ENCODE results near the gene MECP2.
"Not testable (repeated sequence)": the region's sequence is repeated elsewhere in the genome, so short reads cannot be mapped to it uniquely, and the experiment has no call there.

MECP2 gene

DNA sequence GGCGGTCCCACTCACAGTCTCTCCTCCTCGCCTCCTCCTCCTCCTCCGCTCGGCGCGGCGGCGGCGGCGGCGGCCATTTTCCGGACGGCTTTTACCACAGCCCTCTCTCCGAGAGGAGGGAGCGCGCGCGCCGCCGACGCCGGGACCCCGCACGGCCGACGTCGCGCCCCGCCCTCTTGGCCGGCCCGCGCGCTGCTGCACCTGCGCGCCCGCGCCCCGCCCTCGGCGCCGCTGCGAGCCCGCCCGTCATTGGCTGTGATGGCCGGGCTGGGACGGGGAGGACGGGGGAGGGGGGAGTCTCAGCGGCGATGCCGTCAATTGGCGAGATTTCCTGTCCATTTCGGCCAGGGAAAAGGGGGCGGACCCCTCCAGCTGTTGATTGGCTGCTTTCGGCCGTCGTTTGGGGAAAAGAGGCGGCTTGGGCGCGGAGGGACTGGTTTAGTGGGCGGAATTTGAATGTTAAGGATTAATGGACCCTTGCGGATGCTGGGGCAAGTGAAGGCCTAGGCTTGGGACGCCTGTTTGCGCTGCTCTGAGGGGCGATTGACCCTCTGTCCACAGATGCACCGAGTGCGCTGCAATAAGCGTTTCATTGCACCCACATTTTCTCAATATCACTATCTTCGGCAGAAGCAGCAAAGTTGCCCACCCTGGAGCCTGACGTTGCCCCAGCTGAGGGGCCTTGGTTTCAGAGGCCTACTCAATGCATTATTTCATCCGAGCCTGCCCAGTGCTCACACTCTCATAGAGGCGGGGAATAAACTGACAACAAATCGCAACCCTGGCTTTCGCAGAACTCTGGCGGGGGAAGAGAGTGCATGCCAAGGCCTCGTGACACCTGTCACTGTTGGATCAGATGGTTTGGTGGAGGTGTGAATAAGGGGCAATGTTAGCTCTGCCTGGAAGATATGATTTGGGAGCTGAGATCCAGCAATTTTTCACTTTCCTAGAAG lies at the start of gene MECP2:
Gene MECP2, minus strand, starts transcription at position 129 of the 953 bp plus-strand sequence.
- Histone ChIP-seq H3K4me2 (ENCODE audit: low read length) (peak within 1 kb of the TSS; percentile 88), H3K27ac (ENCODE audit: low read length) (peak within 1 kb of the TSS; percentile 60), H3K79me2 (ENCODE audit: low read length) (peaks cover 43% of the 10 kb centered on the region), H3K9me3 (ENCODE audit: insufficient read depth, low read length) (no peaks in the 10 kb centered on the region), H3K36me3 (replicated peaks; ENCODE audit: low read depth, low read length) (peaks cover 6% of the 10 kb centered on the region), H4K20me1 (ENCODE audit: insufficient read depth, low read length) (peaks cover 36% of the 10 kb centered on the region), H3K9ac (ENCODE audit: low read length) (peak within 1 kb of the TSS; percentile 91), H3K27me3 (ENCODE audit: low read depth, low read length) (0 out of 2 replicates have a peak, but pooled peaks cover 3% of the 10 kb centered on the region), H3K4me1 (ENCODE audit: low read length) (peaks cover 19% of the 10 kb centered on the region), H2AFZ (ENCODE audit: low read depth, low read length) (peak within 1 kb of the TSS; percentile 79), H3K4me3 (ENCODE audit: low read length) (peak within 1 kb of the TSS; percentile 99)
- TF ChIP-seq, protein P1, sequence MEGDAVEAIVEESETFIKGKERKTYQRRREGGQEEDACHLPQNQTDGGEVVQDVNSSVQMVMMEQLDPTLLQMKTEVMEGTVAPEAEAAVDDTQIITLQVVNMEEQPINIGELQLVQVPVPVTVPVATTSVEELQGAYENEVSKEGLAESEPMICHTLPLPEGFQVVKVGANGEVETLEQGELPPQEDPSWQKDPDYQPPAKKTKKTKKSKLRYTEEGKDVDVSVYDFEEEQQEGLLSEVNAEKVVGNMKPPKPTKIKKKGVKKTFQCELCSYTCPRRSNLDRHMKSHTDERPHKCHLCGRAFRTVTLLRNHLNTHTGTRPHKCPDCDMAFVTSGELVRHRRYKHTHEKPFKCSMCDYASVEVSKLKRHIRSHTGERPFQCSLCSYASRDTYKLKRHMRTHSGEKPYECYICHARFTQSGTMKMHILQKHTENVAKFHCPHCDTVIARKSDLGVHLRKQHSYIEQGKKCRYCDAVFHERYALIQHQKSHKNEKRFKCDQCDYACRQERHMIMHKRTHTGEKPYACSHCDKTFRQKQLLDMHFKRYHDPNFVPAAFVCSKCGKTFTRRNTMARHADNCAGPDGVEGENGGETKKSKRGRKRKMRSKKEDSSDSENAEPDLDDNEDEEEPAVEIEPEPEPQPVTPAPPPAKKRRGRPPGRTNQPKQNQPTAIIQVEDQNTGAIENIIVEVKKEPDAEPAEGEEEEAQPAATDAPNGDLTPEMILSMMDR (IDR thresholded peaks at IDR 0.05; ENCODE audit: low read depth, low read length), result no peak
- no peak for TF ChIP-seq EZH2phosphoT487 (IDR thresholded peaks at IDR 0.05; ENCODE audit: low read depth)

DNA sequence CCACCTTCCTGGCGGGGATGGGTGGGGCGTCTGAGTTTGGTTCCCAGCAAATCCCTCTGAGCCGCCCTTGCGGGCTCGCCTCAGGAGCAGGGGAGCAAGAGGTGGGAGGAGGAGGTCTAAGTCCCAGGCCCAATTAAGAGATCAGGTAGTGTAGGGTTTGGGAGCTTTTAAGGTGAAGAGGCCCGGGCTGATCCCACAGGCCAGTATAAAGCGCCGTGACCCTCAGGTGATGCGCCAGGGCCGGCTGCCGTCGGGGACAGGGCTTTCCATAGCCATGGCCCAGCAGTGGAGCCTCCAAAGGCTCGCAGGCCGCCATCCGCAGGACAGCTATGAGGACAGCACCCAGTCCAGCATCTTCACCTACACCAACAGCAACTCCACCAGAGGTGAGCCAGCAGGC lies 46.5 kb upstream of the MECP2 start, which contains the start of gene OPN1LW:
Gene OPN1LW, plus strand, starts transcription at position 234 of the 400 bp plus-strand sequence. Its CDS starts 41 bp downstream, at position 275.
- H3K36me3 ChIP-seq (replicated peaks; ENCODE audit: low read depth, low read length); H3K79me2 ChIP-seq (ENCODE audit: low read length); H3K9me3 ChIP-seq (ENCODE audit: insufficient read depth, low read length); H3K27ac ChIP-seq (ENCODE audit: low read length); H3K4me1 ChIP-seq (ENCODE audit: low read length); H3K9ac ChIP-seq (ENCODE audit: low read length); H3K4me2 ChIP-seq (ENCODE audit: low read length); H3K4me3 ChIP-seq (ENCODE audit: low read length); H4K20me1 ChIP-seq (ENCODE audit: insufficient read depth, low read length); H2AFZ ChIP-seq (ENCODE audit: low read depth, low read length); H3K27me3 ChIP-seq (ENCODE audit: low read depth, low read length): not testable (repeated sequence)

DNA sequence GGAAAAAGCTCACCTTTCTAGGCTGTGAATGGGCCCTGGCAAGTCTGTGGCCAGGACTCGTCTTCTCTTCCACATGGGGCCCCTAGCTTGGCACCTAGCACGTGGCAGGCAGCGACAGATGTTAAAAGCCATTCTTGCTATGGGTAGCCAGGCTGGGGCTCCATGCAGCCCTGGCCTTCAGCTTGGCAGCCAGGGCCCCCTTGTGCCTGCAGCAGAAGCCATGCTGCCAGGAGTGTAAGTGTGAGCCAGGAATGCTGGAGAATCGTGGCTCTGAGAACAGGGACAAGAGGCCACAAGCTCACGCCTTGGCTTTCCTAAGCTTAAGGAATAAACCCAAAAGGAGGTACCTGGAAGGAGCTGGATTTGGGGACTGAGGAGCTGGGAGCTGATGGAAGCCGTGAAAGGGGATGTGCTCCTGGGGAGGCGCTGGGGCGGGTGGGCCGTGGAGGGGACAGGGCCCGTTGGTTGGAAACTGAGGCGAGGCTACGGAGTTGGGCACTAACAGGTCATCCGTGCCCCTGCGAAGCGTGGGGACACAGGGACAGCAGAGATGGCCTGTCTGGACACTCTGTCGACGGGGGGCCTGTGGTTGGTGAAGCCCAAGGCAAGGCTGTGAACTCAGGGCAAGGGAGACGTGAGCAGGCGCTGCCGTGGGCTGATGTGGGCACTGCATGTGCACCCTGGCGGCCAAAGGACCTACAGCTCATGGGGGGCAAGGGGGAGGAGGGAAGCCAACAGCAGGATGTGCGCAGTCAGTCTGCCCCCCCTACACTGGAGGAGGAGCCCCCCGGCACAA lies 45.6 kb upstream of the MECP2 start:
- no peaks in the 10 kb centered on the region for H3K27me3 ChIP-seq (ENCODE audit: low read depth, low read length)
- no peaks in the 10 kb centered on the region for H3K9me3 ChIP-seq (ENCODE audit: insufficient read depth, low read length)
- no peaks in the 10 kb centered on the region for H3K36me3 ChIP-seq (replicated peaks; ENCODE audit: low read depth, low read length)
- no peak overlapping the region for H3K4me2 ChIP-seq (ENCODE audit: low read length)
- no peaks in the 10 kb centered on the region for H4K20me1 ChIP-seq (ENCODE audit: insufficient read depth, low read length)
- no peak overlapping the region for H3K9ac ChIP-seq (ENCODE audit: low read length)
- H3K4me1 ChIP-seq (ENCODE audit: low read length), result no peaks in the 10 kb centered on the region
- no peak overlapping the region for H2AFZ ChIP-seq (ENCODE audit: low read depth, low read length)
- no peaks in the 10 kb centered on the region for H3K79me2 ChIP-seq (ENCODE audit: low read length)
- TF ChIP-seq, protein P1 (IDR thresholded peaks at IDR 0.05; ENCODE audit: low read depth, low read length), result no peak
- no peak for TF ChIP-seq EZH2phosphoT487 (IDR thresholded peaks at IDR 0.05; ENCODE audit: low read depth)
- H3K4me3 ChIP-seq (ENCODE audit: low read length), result no peak overlapping the region
- no peak overlapping the region for H3K27ac ChIP-seq (ENCODE audit: low read length)

DNA sequence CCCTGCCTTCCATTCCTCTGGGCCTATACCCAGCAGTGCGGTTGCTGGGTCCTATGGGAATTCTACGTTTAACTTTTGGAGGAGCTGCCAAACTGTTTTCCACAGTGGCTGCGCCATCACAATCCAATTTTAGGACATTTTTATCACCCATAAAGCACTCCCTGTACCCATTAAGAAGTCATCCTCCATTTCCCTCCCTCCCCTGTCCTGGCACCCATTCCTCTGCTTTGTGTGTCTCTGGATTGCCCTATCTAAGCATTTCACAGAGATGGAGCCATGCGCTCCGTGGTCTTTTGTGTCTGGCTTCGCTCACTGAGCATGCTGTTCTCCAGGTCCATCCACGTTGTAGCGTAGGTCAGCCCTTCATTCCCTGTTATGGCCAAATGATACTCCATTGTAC lies 44.9 kb upstream of the MECP2 start:
- Histone ChIP-seq H3K79me2 (ENCODE audit: low read length) (no peaks in the 10 kb centered on the region), H3K27ac (ENCODE audit: low read length) (no peak overlapping the region), H3K9me3 (ENCODE audit: insufficient read depth, low read length) (no peaks in the 10 kb centered on the region), H4K20me1 (ENCODE audit: insufficient read depth, low read length) (no peaks in the 10 kb centered on the region), H3K4me1 (ENCODE audit: low read length) (no peaks in the 10 kb centered on the region), H3K27me3 (ENCODE audit: low read depth, low read length) (no peaks in the 10 kb centered on the region), H3K36me3 (replicated peaks; ENCODE audit: low read depth, low read length) (no peaks in the 10 kb centered on the region), H3K4me3 (ENCODE audit: low read length) (no peak overlapping the region), H2AFZ (ENCODE audit: low read depth, low read length) (no peak overlapping the region), H3K4me2 (ENCODE audit: low read length) (no peak overlapping the region), H3K9ac (ENCODE audit: low read length) (no peak overlapping the region)
- no peak for TF ChIP-seq EZH2phosphoT487 (IDR thresholded peaks at IDR 0.05; ENCODE audit: low read depth)
- TF ChIP-seq, protein P1 (IDR thresholded peaks at IDR 0.05; ENCODE audit: low read depth, low read length), result no peak

All from OCI-LY3 (cell line).